Measurements from ENCODE around the gene KRT79.

Gene KRT79

DNA sequence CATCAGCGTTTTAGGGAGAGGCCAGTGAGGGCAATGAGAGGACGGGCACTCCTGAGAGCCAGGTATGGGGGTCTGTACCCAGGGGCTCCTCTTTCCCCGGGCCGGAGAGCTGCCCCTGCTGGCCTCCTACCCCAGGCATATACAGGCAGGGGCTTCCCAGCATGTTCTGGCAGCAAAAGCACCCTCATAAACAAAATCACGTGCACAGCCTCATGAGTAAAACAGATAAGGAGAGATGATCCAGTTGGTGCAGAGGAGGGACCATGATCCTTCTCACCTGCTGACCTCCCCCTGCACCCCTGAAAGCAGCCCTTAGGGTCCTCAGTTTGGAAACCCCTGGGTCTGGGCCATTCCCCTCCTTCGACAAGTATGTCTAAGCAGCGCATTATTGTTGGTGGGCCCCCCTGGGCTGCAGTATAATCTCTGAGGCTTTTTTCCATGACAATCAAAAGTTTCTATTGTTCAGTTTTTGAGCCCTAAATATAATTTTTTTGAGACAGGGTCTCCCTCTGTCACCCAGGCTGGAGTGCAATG lies 15.2 kb downstream of the KRT79 start:
- DNase-seq (ENCODE audit: low spot score), result no peak

GRCh38 chr12:52818388-52818787 lies 15.7 kb downstream of the KRT79 start:
- DNase-seq (ENCODE audit: low spot score), result no peak

- DNase-seq (ENCODE audit: low spot score), result no peak
These were observed 16.3 kb downstream of the KRT79 start for GRCh38 chr12:52817699-52818238.

GRCh38 chr12:52817003-52817698 lies 17.0 kb downstream of the KRT79 start:
- no peak for DNase-seq (ENCODE audit: low spot score)

GRCh38 chr12:52815676-52816588 lies 18.2 kb downstream of the KRT79 start:
- DNase-seq (ENCODE audit: low spot score), result no peak

DNA sequence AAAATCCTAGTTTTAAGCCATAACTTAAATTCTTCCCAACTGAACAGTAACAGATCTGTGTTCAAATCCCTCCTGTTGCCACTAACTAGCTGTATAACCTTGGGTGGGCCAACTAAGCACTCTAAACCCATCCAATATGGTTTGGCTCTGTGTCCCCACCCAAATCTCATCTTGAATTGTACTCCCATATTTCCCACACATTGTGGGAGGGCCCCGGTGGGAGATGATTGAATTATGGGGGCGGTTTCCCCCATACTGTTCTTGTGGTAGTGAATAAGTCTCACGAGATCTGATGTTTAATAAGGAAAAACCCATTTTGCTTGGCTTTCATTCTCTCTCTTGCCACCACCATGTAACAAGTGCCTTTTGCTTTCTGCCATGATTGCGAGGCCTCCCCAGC lies 18.9 kb downstream of the KRT79 start:
- DNase-seq (ENCODE audit: low spot score), result no peak

DNA sequence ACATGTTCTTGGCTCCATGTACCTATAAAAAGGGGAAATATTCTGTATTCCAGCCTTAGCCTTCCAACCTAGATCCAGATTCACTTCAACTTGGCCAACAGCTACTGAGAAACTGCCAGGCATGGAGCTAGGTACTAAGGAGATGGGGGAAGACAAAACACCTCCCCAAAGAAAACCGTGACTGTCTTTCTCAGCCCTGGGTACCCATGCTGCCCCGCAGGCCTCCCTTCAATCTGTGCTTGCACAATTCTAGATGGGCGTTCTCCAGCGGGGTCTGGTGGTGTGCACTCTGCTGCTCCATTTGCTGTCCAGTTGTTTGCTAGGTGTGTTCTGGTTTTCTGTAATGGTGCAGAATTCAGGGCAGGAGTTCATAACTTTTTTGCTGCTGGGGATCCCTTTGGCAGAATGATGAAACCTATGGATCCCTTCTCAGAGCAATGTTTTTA lies 19.4 kb downstream of the KRT79 start:
- no peak for DNase-seq (ENCODE audit: low spot score)

DNA sequence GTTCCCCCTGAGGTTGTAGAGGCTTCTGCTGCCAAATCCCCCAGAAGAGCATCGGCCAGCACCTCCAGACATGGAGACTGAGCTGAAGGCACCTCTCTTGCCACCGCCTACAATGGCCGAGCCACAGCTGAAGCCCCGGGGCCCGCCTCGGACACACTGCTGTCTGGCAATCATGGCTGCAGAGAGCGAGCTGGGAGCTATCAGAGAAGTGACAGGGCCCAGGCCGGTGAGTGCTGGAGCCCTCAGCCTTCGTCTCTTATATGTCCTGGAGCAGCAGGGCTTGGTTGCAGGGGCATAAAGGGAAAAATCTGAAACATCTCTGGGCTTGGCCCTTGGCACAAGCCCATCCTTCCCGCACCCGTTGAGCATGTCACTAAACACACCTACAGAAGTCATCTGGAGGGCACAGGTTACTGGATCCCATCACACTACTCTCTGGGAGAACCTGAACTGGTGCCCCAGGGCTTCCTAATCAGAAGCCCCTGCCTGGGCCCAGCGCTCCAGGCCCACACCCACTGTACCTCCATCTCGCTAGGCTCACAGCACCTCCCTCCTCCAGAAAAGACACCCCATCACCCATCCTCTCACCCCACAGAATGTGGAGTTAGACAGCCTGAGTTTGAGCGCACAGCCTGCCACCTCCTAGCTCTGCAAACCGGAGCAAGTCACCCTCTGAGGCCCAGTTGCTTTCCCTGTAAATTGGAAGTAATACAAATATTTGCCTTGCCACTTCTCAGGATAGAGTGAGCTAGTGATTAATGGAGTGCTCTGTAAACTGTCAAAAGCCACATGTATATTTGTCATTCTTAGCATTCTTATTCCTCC lies 20.0 kb downstream of the KRT79 start, which contains the start of gene KRT4:
TSS of gene KRT4 (minus strand) at position 232 of the 825 bp plus-strand sequence. CDS start at position 174, 58 bp downstream.
- DNase-seq (ENCODE audit: low spot score), result no peak

DNA sequence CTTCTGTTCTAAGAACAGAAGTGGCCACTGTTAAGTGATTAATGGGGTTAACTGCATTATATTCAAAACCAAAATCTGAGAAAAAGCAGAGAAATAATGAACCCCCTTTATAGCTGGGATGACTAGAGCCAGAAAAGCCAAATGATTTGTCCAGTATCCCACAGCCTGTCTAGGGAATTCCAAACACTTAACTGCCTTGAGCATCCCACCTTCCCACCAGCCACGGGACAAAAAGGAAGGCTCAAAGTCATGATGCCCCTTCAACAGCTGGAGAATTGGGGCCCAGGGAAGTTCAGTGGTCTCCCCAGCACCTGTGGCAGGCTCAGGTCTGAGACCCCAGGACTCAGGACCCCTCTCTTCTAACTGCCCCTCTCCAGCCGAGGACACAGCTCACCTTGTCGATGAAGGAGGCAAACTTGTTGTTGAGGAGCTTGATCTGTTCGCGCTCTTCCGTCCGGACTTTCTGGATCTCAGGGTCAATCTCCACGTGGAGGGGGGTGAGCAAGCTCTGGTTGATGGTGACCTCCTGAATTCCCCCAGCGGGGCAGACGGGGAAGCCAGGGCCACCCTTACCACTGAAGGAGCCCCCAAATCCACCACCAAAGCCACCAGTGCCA lies 20.8 kb downstream of the KRT79 start:
- no peak for DNase-seq (ENCODE audit: low spot score)

DNA sequence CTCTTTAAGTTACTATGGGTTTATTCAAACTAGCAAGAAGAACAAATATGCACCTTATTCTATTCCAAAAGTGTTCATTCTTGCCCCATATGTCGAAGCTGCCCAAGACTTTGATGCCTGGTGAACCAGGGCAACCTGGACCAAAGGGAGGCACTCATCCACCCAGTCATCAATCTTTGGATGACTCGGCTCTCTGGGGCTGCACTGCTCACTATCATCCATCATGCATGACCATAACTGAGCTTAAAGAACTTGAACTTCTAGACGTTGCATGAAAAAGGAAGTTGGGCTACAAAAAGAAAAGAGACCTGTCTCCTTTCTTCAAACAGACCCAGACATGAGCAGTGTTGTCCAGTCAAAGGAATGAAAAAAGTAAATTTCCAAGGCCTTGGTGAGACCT lies 21.4 kb downstream of the KRT79 start:
- DNase-seq (ENCODE audit: low spot score), result no peak

DNA sequence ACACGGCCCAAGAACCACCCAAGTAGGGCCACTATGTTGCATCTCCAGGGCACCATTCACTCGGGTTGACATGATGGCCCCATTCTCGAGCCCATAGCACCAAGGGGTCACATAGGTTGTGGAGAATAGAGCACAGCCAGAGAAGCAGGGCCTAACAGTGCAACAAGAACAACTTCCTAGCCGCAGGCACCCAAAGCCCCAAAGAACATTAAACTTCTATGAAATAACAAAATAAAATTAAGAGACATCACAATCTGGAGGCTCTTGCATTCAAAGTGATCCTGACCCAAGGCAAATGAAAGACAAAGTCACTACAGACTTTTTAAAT lies 22.1 kb downstream of the KRT79 start:
- DNase-seq (ENCODE audit: low spot score), result no peak

DNA sequence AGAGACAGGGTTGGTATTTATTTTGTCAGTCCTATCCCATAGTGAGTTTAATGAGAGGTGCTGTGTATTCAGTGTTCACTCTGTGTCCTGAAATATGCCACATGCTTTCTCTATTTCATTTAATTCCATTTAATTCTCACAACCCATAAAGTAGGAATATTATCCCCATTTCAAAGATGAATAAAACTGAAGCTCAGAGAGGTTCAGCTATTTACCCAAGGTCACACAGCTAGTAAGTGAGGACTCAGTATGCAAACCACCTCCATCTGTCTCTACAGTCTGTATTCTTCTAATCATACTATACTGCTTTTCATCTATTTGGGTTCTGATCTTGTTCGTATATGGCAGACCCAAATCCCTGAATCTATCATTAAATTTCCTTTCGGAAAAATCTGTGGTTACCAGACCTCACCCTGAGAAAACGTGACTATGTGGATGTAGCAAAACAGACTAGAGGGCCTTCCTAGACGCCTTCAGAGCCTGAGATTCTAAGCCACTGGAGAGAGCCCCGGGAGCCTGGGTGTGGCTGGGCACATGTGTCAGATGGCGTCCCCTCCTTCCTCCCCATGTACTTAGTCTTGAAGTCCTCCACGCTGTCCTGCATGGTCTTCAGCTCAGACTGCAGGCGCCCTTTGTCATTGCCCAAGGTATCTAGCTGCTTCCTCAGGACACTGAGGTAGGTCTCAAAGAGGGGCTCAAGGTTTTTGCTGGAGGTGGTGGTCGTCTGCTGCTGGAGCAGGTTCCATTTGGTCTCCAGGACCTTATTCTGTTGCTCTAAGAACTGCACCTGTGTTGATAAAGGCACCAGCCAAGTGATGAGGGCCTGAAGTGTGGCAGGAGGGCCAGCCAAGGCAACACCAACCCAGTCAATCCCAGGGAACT lies 22.7 kb downstream of the KRT79 start:
- DNase-seq (ENCODE audit: low spot score), result no peak

- DNase-seq (ENCODE audit: low spot score), result no peak
These were observed 23.6 kb downstream of the KRT79 start for GRCh38 chr12:52810554-52810953.

- no peak for DNase-seq (ENCODE audit: low spot score)
These were observed 24.9 kb downstream of the KRT79 start for GRCh38 chr12:52809166-52809565.

DNA sequence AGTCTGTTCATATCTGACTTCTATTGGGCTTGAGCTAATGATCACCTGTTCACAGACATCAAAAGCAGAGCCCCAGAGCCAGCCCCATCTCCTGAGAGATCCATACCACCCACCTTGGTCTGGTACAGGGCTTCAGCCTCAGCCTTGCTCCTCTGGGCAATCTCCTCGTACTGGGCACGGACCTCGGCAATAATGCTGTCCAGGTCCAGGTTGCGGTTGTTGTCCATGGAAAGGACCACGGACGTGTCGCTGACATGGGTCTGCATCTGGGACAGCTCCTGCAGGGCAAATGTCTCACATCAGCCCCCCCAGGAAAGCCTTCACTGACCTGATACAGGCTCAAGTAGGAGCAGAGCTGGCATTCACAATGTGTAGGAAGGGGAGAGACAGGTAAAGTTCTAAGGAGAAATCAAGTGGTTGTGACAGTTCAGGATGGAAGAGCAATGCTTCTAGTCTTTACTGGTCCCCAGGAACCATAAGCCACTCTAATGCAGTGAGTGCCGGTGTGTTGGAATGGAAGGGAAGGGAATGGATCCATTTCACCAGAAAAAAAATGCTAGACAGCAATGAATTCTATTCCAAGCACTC lies 25.4 kb downstream of the KRT79 start:
- no peak for DNase-seq (ENCODE audit: low spot score)

GRCh38 chr12:52807544-52808470 lies 26.3 kb downstream of the KRT79 start:
- DNase-seq (ENCODE audit: low spot score), result no peak

- no peak for DNase-seq (ENCODE audit: low spot score)
These were observed 27.1 kb downstream of the KRT79 start for GRCh38 chr12:52806821-52807543.

GRCh38 chr12:52806169-52806811 lies 27.8 kb downstream of the KRT79 start:
- no peak for DNase-seq (ENCODE audit: low spot score)

Data from NAMALWA (cell line).